Loucy (cell line): Measurements from ENCODE around the gene CRCP.
"Not testable (repeated sequence)": the region's sequence is repeated elsewhere in the genome, so short reads cannot be mapped to it uniquely, and the experiment has no call there.

Source experiments
- H2AFZ ChIP-seq: fragments of 200-600 bp; sonication (generic); 2 replicates; pipeline ENCODE4 v1.6.0; 2016; ENCODE audit warnings: antibody characterized with exemption, mild to moderate bottlenecking, low read length, moderate library complexity
- H3F3A ChIP-seq: fragments of 200-600 bp; 2 replicates; pipeline ENCODE4 v1.6.0; 2016; ENCODE audit warnings: antibody characterized with exemption, low read depth, mild to moderate bottlenecking
- H3K27me3 ChIP-seq: fragments of 200-600 bp; sonication (generic); 2 replicates; pipeline ENCODE4 v1.6.1; 2014; ENCODE audit warnings: low read length, mild to moderate bottlenecking; ENCODE audit not compliant: insufficient read depth, poor library complexity, severe bottlenecking
- H3K36me3 ChIP-seq: fragments of 200-600 bp; sonication (generic); 2 replicates; pipeline ENCODE4 v1.6.1; 2016; ENCODE audit warnings: low read length; ENCODE audit not compliant: insufficient read depth
- H3K4me1 ChIP-seq: fragments of 200-600 bp; sonication (generic); 2 replicates; pipeline ENCODE4 v1.5.1; 2014; ENCODE audit warnings: low read length, mild to moderate bottlenecking; ENCODE audit not compliant: insufficient read depth, poor library complexity, severe bottlenecking
- H3K4me2 ChIP-seq: fragments of 200-600 bp; sonication (generic); 2 replicates; pipeline ENCODE4 v1.6.0; 2014; ENCODE audit warnings: antibody characterized with exemption, low read length, low read depth, mild to moderate bottlenecking; ENCODE audit not compliant: poor library complexity, severe bottlenecking
- H3K4me3 ChIP-seq: fragments of 200-600 bp; sonication (generic); 2 replicates; pipeline ENCODE4 v1.5.1; 2014; ENCODE audit warnings: low read length, mild to moderate bottlenecking, mixed read lengths; ENCODE audit not compliant: poor library complexity, severe bottlenecking
- H3K79me2 ChIP-seq: fragments of 200-600 bp; sonication (generic); 2 replicates; pipeline ENCODE4 v1.6.1; 2014; ENCODE audit warnings: low read length; ENCODE audit not compliant: insufficient read depth
- H3K9ac ChIP-seq: fragments of 200-600 bp; sonication (generic); 2 replicates; pipeline ENCODE4 v1.6.0; 2014; ENCODE audit warnings: mild to moderate bottlenecking, low read depth, low read length, moderate library complexity; ENCODE audit not compliant: poor library complexity, severe bottlenecking
- H3K9me2 ChIP-seq: fragments of 200-600 bp; sonication (generic); replicated peaks from 2 replicates; pipeline ENCODE4 v1.6.1; 2016; ENCODE audit warnings: low read depth, low read length, mixed read lengths
- H3K9me3 ChIP-seq: fragments of 200-600 bp; sonication (generic); 2 replicates; pipeline ENCODE4 v1.6.1; 2014; ENCODE audit warnings: mild to moderate bottlenecking, antibody characterized with exemption, low read length, low read depth; ENCODE audit not compliant: insufficient read depth
- H4K20me1 ChIP-seq: fragments of 200-600 bp; sonication (generic); 2 replicates; pipeline ENCODE4 v1.6.0; 2014; ENCODE audit warnings: antibody characterized with exemption, low read length, mild to moderate bottlenecking; ENCODE audit not compliant: insufficient read depth, poor library complexity, severe bottlenecking
- EZH2phosphoT487 ChIP-seq: fragments of 200-600 bp; IDR thresholded peaks from 2 replicates; pipeline ENCODE4 v1.6.1; 2018; ENCODE audit warnings: antibody characterized with exemption, mild to moderate bottlenecking, moderate library complexity, borderline replicate concordance
- TF ChIP-seq, protein P1 (sequence below): fragments of 200-600 bp; sonication (generic); conservative IDR thresholded peaks from 2 replicates; pipeline ENCODE4 v1.5.1; 2014; ENCODE audit warnings: mild to moderate bottlenecking, antibody characterized with exemption, low read length

Gene CRCP

DNA sequence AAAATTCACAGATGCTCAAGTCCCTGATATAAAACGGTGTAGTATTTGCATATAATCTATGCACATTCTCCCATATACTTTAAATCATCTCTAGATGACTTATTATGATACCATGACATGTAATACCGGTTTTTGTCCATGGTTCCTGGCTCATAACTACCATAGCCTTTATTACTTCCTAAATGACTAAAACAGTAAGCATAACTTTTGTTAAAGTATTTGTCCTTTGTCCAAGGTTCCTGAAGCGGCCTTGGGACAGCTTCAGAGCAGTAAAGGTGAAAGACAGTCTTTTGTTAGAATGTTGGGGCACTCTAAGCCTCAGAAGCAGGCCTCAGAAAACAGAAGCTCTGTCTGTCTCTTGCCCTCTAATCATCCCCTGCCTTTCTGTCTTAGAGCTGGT is 4.0 kb downstream of the CRCP start:
- Histone ChIP-seq H3K27me3 (no peaks in the 10 kb centered on the region), H3K9ac (peak overlapping the region; percentile 52), H3K4me1 (peaks cover 39% of the 10 kb centered on the region), H3K9me3 (no peaks in the 10 kb centered on the region), H3K79me2 (peaks cover 87% of the 10 kb centered on the region), H3K4me3 (peak overlapping the region; percentile 96), H4K20me1 (peaks cover 51% of the 10 kb centered on the region), H2AFZ (no peak overlapping the region), H3K4me2 (peak overlapping the region; percentile 78), H3K36me3 (no peaks in the 10 kb centered on the region), H3K9me2 (no peaks in the 10 kb centered on the region), H3F3A (no peaks in the 10 kb centered on the region)
- TF ChIP-seq EZH2phosphoT487, result no peak
- TF ChIP-seq, protein P1, sequence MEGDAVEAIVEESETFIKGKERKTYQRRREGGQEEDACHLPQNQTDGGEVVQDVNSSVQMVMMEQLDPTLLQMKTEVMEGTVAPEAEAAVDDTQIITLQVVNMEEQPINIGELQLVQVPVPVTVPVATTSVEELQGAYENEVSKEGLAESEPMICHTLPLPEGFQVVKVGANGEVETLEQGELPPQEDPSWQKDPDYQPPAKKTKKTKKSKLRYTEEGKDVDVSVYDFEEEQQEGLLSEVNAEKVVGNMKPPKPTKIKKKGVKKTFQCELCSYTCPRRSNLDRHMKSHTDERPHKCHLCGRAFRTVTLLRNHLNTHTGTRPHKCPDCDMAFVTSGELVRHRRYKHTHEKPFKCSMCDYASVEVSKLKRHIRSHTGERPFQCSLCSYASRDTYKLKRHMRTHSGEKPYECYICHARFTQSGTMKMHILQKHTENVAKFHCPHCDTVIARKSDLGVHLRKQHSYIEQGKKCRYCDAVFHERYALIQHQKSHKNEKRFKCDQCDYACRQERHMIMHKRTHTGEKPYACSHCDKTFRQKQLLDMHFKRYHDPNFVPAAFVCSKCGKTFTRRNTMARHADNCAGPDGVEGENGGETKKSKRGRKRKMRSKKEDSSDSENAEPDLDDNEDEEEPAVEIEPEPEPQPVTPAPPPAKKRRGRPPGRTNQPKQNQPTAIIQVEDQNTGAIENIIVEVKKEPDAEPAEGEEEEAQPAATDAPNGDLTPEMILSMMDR, result no peak

- peak overlapping the region; percentile 78 for H3K4me2 ChIP-seq
- TF ChIP-seq, protein P1, result no peak
- TF ChIP-seq EZH2phosphoT487, result no peak
These were observed 4.7 kb downstream of the CRCP start for GRCh38 chr7:66119245-66119850.

DNA sequence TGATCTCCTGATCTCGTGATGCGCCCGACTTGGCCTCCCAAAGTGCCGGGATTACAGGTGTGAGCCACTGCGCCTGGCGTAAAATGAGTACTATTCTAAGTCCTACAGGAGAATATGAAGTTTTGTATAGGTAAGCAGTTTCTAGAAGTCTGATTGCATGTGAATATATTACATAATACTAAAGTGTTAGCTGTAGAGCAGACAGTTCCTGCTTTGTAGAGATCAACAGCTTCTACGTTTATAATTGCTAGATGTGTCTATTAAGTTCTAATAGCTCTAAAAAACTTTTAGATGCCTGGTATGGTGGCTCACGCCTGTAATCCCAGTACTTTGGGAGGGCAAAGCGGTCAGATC is 8.5 kb downstream of the CRCP start:
- Histone ChIP-seq H3K4me1 (peaks cover 32% of the 10 kb centered on the region), H3K27me3 (no peaks in the 10 kb centered on the region), H3K9ac (no peak overlapping the region), H3K4me2 (no peak overlapping the region), H3F3A (no peaks in the 10 kb centered on the region), H3K9me3 (no peaks in the 10 kb centered on the region), H3K9me2 (no peaks in the 10 kb centered on the region), H4K20me1 (peaks cover 55% of the 10 kb centered on the region), H3K79me2 (peaks cover 94% of the 10 kb centered on the region), H3K36me3 (no peaks in the 10 kb centered on the region), H3K4me3 (no peak overlapping the region), H2AFZ (no peak overlapping the region)
- no peak for TF ChIP-seq EZH2phosphoT487
- TF ChIP-seq, protein P1, result no peak

More at GRCh38 chr7:66119245-66119850, 4.7 kb downstream of the CRCP start:
- H3K36me3 ChIP-seq, result no peaks in the 10 kb centered on the region
- H3K4me1 ChIP-seq, result peaks cover 36% of the 10 kb centered on the region
- peaks cover 91% of the 10 kb centered on the region for H3K79me2 ChIP-seq
- peaks cover 54% of the 10 kb centered on the region for H4K20me1 ChIP-seq
- peak overlapping the region; percentile 52 for H3K9ac ChIP-seq
- peak overlapping the region; percentile 96 for H3K4me3 ChIP-seq
- H3F3A ChIP-seq, result no peaks in the 10 kb centered on the region
- H2AFZ ChIP-seq, result no peak overlapping the region
- H3K27me3 ChIP-seq, result no peaks in the 10 kb centered on the region
- H3K9me2 ChIP-seq, result no peaks in the 10 kb centered on the region
- no peaks in the 10 kb centered on the region for H3K9me3 ChIP-seq

DNA sequence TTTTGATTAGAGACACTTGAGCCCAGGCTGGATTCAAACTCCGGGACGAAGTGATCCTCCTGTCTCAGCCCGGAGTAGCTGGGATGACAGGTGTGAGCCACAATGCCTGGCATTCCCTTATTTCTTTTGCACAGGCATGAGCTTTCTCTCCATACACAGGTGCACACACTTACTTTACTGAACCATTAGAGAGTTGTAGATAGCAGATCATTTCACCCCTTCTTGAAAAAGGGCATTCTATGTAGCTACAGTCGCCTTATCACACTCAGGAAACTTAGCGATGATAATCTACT is 9.9 kb downstream of the CRCP start:
- H2AFZ ChIP-seq, H3F3A ChIP-seq, H3K36me3 ChIP-seq, H3K9me2 ChIP-seq, H3K9me3 ChIP-seq, H3K27me3 ChIP-seq, H3K9ac ChIP-seq: not testable (repeated sequence)
- peaks cover 25% of the 10 kb centered on the region for H3K4me1 ChIP-seq
- peaks cover 93% of the 10 kb centered on the region for H3K79me2 ChIP-seq
- H4K20me1 ChIP-seq, result peaks cover 43% of the 10 kb centered on the region
- H3K4me3 ChIP-seq, result peak overlapping the region; percentile 47
- peak overlapping the region; percentile 59 for H3K4me2 ChIP-seq
